Smooth muscle cell (in vitro differentiated cells): ENCODE data around the gene MYLK2. TPM values are rescaled to one million over a fixed set of nuclear protein-coding genes. Genes with fewer than 3 reads are reported as not detected.

Source experiments
- DNase-seq: peaks from one replicate; lab custom pipeline; 2025; ENCODE audit not compliant: unreplicated experiment; lab: John Stamatoyannopoulos, UW
- H2AFZ ChIP-seq: fragments of 200-600 bp; sonication (generic); 2 replicates; pipeline ENCODE4 v1.6.0; 2016; ENCODE audit warnings: antibody characterized with exemption, low read depth, mild to moderate bottlenecking
- H3F3A ChIP-seq: fragments of 200-600 bp; sonication (generic); 2 replicates; pipeline ENCODE4 v1.6.0; 2017; ENCODE audit warnings: antibody characterized with exemption, low read depth
- H3K27ac ChIP-seq: fragments of 200-600 bp; sonication (generic); 2 replicates; pipeline ENCODE4 v1.5.1; 2016; ENCODE audit warnings: low read depth, mild to moderate bottlenecking
- H3K27me3 ChIP-seq: fragments of 200-600 bp; sonication (generic); 2 replicates; pipeline ENCODE4 v1.6.1; 2016; ENCODE audit warnings: low read depth, mild to moderate bottlenecking
- H3K36me3 ChIP-seq: fragments of 200-600 bp; sonication (generic); 2 replicates; pipeline ENCODE4 v1.5.1; 2016; ENCODE audit warnings: low read depth
- H3K4me1 ChIP-seq: fragments of 200-600 bp; sonication (generic); 2 replicates; pipeline ENCODE4 v1.5.1; 2016; ENCODE audit warnings: low read depth
- H3K4me2 ChIP-seq: fragments of 200-600 bp; sonication (generic); 2 replicates; pipeline ENCODE4 v1.6.0; 2016; ENCODE audit warnings: mild to moderate bottlenecking
- H3K4me3 ChIP-seq: fragments of 200-600 bp; sonication (generic); 2 replicates; pipeline ENCODE4 v1.5.1; 2016; ENCODE audit warnings: mild to moderate bottlenecking
- H3K79me2 ChIP-seq: fragments of 200-600 bp; sonication (generic); 2 replicates; pipeline ENCODE4 v1.6.0; 2016; ENCODE audit warnings: low read depth, mild to moderate bottlenecking
- H3K9ac ChIP-seq: fragments of 200-600 bp; sonication (generic); 2 replicates; pipeline ENCODE4 v1.6.0; 2016; ENCODE audit warnings: low read depth
- H3K9me3 ChIP-seq: fragments of 200-600 bp; sonication (generic); replicated peaks from 2 replicates; pipeline ENCODE4 v1.5.1; 2016; ENCODE audit warnings: low read depth
- H4K20me1 ChIP-seq: fragments of 200-600 bp; sonication (generic); 2 replicates; pipeline ENCODE4 v1.6.0; 2016; ENCODE audit warnings: low read depth
- CTCF ChIP-seq: fragments of 200-600 bp; sonication (generic); IDR thresholded peaks from 2 replicates; pipeline ENCODE4 v1.5.1; 2017; ENCODE audit warnings: borderline replicate concordance, mild to moderate bottlenecking, antibody characterized with exemption; ENCODE audit not compliant: insufficient read depth, poor library complexity, severe bottlenecking
- whole genome bisulfite sequencing: methylation state at CpG from one replicate; pipeline ENCODE4 v1.1.7; 2016; ENCODE audit warnings: low lambda C conversion rate; 5-methylcytosine and 5-hydroxymethylcytosine counted together
- polyA plus RNA-seq: library from polyadenylated mRNA; unstranded; fragments of >200 nt; fragmentation: Nextera tagmentation; extraction: Ambion mirVana; gene quantifications from 2 replicates; pipeline ENCODE4 v1.2.1, GENCODE V29; 2016
- total RNA-seq: library from RNA; depleted of rRNA; stranded (reverse); fragments of >200 nt; gene quantifications from 2 replicates; pipeline ENCODE4 v1.2.3, GENCODE V29; 2014

The MYLK2 gene
- total and polyA plus RNA-seq, 2 experiments from 2014 or later: 0.09 to 0.22 TPM

GRCh38 chr20:31848088-31848999 lies 29.2 kb downstream of the MYLK2 start:
- TF ChIP-seq CTCF: no peak
- no peak overlapping the region for H3K4me2 ChIP-seq
- no peak overlapping the region for H3K4me3 ChIP-seq
- no peak for DNase-seq
- peaks cover 33% of the 10 kb centered on the region for H3K27me3 ChIP-seq
- H3K9ac ChIP-seq: no peak overlapping the region
- WGBS: 91% methylated on average over 32 of the region's 32 CpGs
- H3F3A ChIP-seq: peaks cover 4% of the 10 kb centered on the region
- H3K9me3 ChIP-seq: no peaks in the 10 kb centered on the region
- H3K27ac ChIP-seq: no peak overlapping the region
- no peaks in the 10 kb centered on the region for H4K20me1 ChIP-seq
- no peaks in the 10 kb centered on the region for H3K36me3 ChIP-seq
- H3K4me1 ChIP-seq: peaks cover 20% of the 10 kb centered on the region
- H3K79me2 ChIP-seq: no peaks in the 10 kb centered on the region
- H2AFZ ChIP-seq: no peak overlapping the region

GRCh38 chr20:31849306-31849930 lies 30.3 kb downstream of the MYLK2 start:
- Histone ChIP-seq H3K79me2 (no peaks in the 10 kb centered on the region), H3K36me3 (no peaks in the 10 kb centered on the region), H3K4me1 (peaks cover 15% of the 10 kb centered on the region), H4K20me1 (no peaks in the 10 kb centered on the region), H3K4me2 (no peak overlapping the region), H2AFZ (no peak overlapping the region), H3F3A (peaks cover 4% of the 10 kb centered on the region), H3K9ac (no peak overlapping the region), H3K9me3 (no peaks in the 10 kb centered on the region), H3K27me3 (peaks cover 40% of the 10 kb centered on the region), H3K4me3 (no peak overlapping the region), H3K27ac (no peak overlapping the region)
- DNase-seq: no peak
- WGBS: 41% methylated on average over 45 of the region's 45 CpGs
- no peak for TF ChIP-seq CTCF

- TF ChIP-seq CTCF: no peak
- DNase-seq: no peak
- H4K20me1 ChIP-seq: no peaks in the 10 kb centered on the region
- no peaks in the 10 kb centered on the region for H3F3A ChIP-seq
- H3K4me3 ChIP-seq: no peak overlapping the region
- H3K9ac ChIP-seq: no peak overlapping the region
- no peak overlapping the region for H2AFZ ChIP-seq
- no peaks in the 10 kb centered on the region for H3K36me3 ChIP-seq
- no peaks in the 10 kb centered on the region for H3K9me3 ChIP-seq
- H3K4me1 ChIP-seq: peaks cover under 1% of the 10 kb centered on the region
- no peak overlapping the region for H3K4me2 ChIP-seq
- WGBS: 66% methylated on average over 11 of the region's 11 CpGs
- H3K27ac ChIP-seq: no peak overlapping the region
- peaks cover 59% of the 10 kb centered on the region for H3K27me3 ChIP-seq
- H3K79me2 ChIP-seq: no peaks in the 10 kb centered on the region
Observed at GRCh38 chr20:31851240-31851955, 32.2 kb downstream of the MYLK2 start.
